ENCODE measurements around the gene FBLN2. TPM values are rescaled to one million over a fixed set of nuclear protein-coding genes. Genes with fewer than 3 reads are reported as not detected.

Gene FBLN2
- total and polyA plus RNA-seq, 2 of the 4 experiments (the other 2 are of a cell fraction), result 11.8 to 60.8 TPM

- H3K36me3 ChIP-seq (ENCODE audit: control insufficient read depth, insufficient read depth, low read length), result no peaks in the 10 kb centered on the region
- H3K9ac ChIP-seq (ENCODE audit: low read depth, low read length), result no peak overlapping the region
- H3K4me1 ChIP-seq (ENCODE audit: control insufficient read depth, insufficient read depth, low read length), result no peaks in the 10 kb centered on the region
- no peaks in the 10 kb centered on the region for H3K79me1 ChIP-seq (ENCODE audit: low read depth in 1 of 2, low read length in 2 of 2)
- H4K8ac ChIP-seq (ENCODE audit: low read depth in 2 of 2, low read length in 2 of 2), result no peak overlapping the region
- H3K27ac ChIP-seq (ENCODE audit: insufficient read depth, low read length), result no peak overlapping the region
- dilution Hi-C loops (cut with HindIII; ENCODE audit: low sequenced_read_pairs, unreplicated experiment), result no loop called here
- intact Hi-C loops (cut with micrococcal nuclease), result no loop called here
- no peak for ATAC-seq (ENCODE audit: low read depth)
- no peak overlapping the region for H3K56ac ChIP-seq (ENCODE audit: extremely low read depth, insufficient read depth, low read length)
- no peak for DNase-seq
- no peak overlapping the region for H3K4me3 ChIP-seq (ENCODE audit: insufficient read depth, low read depth, low read length)
- no TSS peak for BruUV-seq (replicated peaks)
- no peak overlapping the region for H2BK15ac ChIP-seq (ENCODE audit: low read depth, low read length)
- in situ Hi-C loops (cut with MboI; ENCODE audit: low sequenced_read_pairs), result no loop called here
- CTCF ChIA-PET, result no interaction called here
- H4K91ac ChIP-seq (ENCODE audit: insufficient read depth, low read depth, low read length), result no peak overlapping the region
- H2BK5ac ChIP-seq (ENCODE audit: low read depth, low read length, poor library complexity, severe bottlenecking), result no peak overlapping the region
- POLR2A ChIA-PET (ENCODE audit: unreplicated experiment), result no interaction called here
- no peak overlapping the region for H2AK5ac ChIP-seq (ENCODE audit: low read depth, low read length)
- H3K9me1 ChIP-seq (ENCODE audit: insufficient read depth, low read length), result no peaks in the 10 kb centered on the region
- H4K20me1 ChIP-seq (ENCODE audit: insufficient read depth, low read length), result no peaks in the 10 kb centered on the region
- no peak overlapping the region for H3K23ac ChIP-seq (ENCODE audit: low read depth, low read length)
- no peak overlapping the region for H2BK120ac ChIP-seq (ENCODE audit: low read depth, low read length)
- H2AFZ ChIP-seq (replicated peaks; ENCODE audit: low read length, poor library complexity), result no peak overlapping the region
- H3K4me2 ChIP-seq (ENCODE audit: low read depth, low read length), result no peak overlapping the region
- no peak overlapping the region for H3K4ac ChIP-seq (ENCODE audit: low read depth, low read length)
- TF ChIP-seq ELK1 (IDR thresholded peaks at IDR 0.05; ENCODE audit: borderline replicate concordance, low read depth, low read length) (no peak), CEBPB (IDR thresholded peaks at IDR 0.05; ENCODE audit: low read depth, low read length) (no peak), CTCF (conservative IDR thresholded peaks at IDR 0.05; ENCODE audit: low read depth, low read length) (no peak), SMC3 (IDR thresholded peaks at IDR 0.05; ENCODE audit: low read depth, low read length) (no peak), NFE2L2 (IDR thresholded peaks at IDR 0.05; ENCODE audit: low read depth, low read length) (no peak), USF2 (IDR thresholded peaks at IDR 0.05; ENCODE audit: low read depth, low read length) (no peak), POLR2A (IDR thresholded peaks at IDR 0.05; ENCODE audit: low read depth, low read length) (no peak), RFX5 (IDR thresholded peaks at IDR 0.05; ENCODE audit: low read depth, low read length) (no peak), RAD21 (IDR thresholded peaks at IDR 0.05; ENCODE audit: low read length) (no peak), RCOR1 (IDR thresholded peaks at IDR 0.05; ENCODE audit: insufficient replicate concordance, low read length) (no peak), BHLHE40 (IDR thresholded peaks at IDR 0.05; ENCODE audit: low read depth, low read length) (no peak), MXI1 (IDR thresholded peaks at IDR 0.05; ENCODE audit: borderline replicate concordance, low read depth, low read length) (no peak), MAZ (IDR thresholded peaks at IDR 0.05; ENCODE audit: borderline replicate concordance, low read depth, low read length) (no peak), FOS (IDR thresholded peaks at IDR 0.05; ENCODE audit: low read depth, low read length) (no peak), CHD1 (IDR thresholded peaks at IDR 0.05; ENCODE audit: low read depth, low read length) (no peak), MAFK (IDR thresholded peaks at IDR 0.05; ENCODE audit: low read depth, low read length) (no peak)
- no peak overlapping the region for H3K14ac ChIP-seq (replicated peaks; ENCODE audit: low read depth, low read length)
- no peak overlapping the region for H4K5ac ChIP-seq (ENCODE audit: low read depth, low read length)
- no peak overlapping the region for H3K18ac ChIP-seq (ENCODE audit: low read depth, low read length)
- H3K9me3 ChIP-seq (ENCODE audit: control insufficient read depth, insufficient read depth, low read length), result no peaks in the 10 kb centered on the region
- no peak overlapping the region for H2AK9ac ChIP-seq (replicated peaks; ENCODE audit: low read depth, low read length, poor library complexity)
- WGBS, 2 experiments (ENCODE audit: extremely low coverage in 2 of 2, insufficient read length in 1 of 2), result 68% methylated on average over 7 of the region's 16 CpGs; no CpG with 5 or more reads in 1 of the 2 experiments
- no peak overlapping the region for H2BK20ac ChIP-seq (ENCODE audit: low read depth, low read length)
- H3K27me3 ChIP-seq (ENCODE audit: control insufficient read depth, insufficient read depth, low read length), result no peaks in the 10 kb centered on the region
Observed at GRCh38 chr3:13629644-13630043, 80.7 kb downstream of the FBLN2 start.

Measured in IMR-90 (cell line).